Loucy (cell line): ENCODE data around the gene CYB5A.

ENCODE experiments used
- EZH2phosphoT487 ChIP-seq: fragments of 200-600 bp; IDR thresholded peaks from 2 replicates; pipeline ENCODE4 v1.6.1; 2018; ENCODE audit warnings: antibody characterized with exemption, mild to moderate bottlenecking, moderate library complexity, borderline replicate concordance
- TF ChIP-seq, protein P1 (sequence below): fragments of 200-600 bp; sonication (generic); conservative IDR thresholded peaks from 2 replicates; pipeline ENCODE4 v1.5.1; 2014; ENCODE audit warnings: mild to moderate bottlenecking, antibody characterized with exemption, low read length

DNA sequence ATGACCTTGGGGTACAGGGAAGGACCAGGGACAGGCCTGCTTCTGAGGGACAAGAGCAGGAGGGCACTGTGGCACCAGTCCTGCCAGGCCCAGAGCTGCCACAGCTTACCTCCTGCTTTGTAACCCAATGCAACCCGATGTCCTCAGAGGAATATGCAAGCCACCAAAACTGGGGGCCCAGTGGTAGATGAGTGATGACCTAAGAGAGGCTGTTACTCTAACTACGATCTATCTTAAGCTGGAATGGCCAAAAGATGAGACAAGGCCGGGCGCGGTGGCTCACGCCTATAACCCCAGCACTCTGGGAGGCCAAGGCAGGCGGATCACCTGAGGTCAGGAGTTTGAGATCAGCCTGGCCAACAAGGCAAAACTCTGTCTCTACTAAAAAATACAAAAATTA, 12.8 kb downstream of the CYB5A start:
- TF ChIP-seq, protein P1, sequence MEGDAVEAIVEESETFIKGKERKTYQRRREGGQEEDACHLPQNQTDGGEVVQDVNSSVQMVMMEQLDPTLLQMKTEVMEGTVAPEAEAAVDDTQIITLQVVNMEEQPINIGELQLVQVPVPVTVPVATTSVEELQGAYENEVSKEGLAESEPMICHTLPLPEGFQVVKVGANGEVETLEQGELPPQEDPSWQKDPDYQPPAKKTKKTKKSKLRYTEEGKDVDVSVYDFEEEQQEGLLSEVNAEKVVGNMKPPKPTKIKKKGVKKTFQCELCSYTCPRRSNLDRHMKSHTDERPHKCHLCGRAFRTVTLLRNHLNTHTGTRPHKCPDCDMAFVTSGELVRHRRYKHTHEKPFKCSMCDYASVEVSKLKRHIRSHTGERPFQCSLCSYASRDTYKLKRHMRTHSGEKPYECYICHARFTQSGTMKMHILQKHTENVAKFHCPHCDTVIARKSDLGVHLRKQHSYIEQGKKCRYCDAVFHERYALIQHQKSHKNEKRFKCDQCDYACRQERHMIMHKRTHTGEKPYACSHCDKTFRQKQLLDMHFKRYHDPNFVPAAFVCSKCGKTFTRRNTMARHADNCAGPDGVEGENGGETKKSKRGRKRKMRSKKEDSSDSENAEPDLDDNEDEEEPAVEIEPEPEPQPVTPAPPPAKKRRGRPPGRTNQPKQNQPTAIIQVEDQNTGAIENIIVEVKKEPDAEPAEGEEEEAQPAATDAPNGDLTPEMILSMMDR: no peak
- TF ChIP-seq EZH2phosphoT487: no peak
